HCT116 (cell line): Measurements from ENCODE around the gene COTL1.

Experiments used
- EZH2 ChIP-seq: fragments of 200-600 bp; sonication (generic); IDR thresholded peaks from 2 replicates; pipeline ENCODE4 v1.6.1; 2017; ENCODE audit warnings: antibody characterized with exemption, mixed run types
- POLR2A ChIP-seq: IDR thresholded peaks from 2 replicates; pipeline ENCODE4 v1.7.0; 2011; ENCODE audit warnings: borderline replicate concordance; ENCODE audit not compliant: insufficient read depth, insufficient read length; ENCODE audit errors: extremely low read depth
- POLR2AphosphoS5 ChIP-seq: IDR thresholded peaks from 2 replicates; pipeline ENCODE4 v1.6.1; 2011; ENCODE audit warnings: mild to moderate bottlenecking, low read depth, low read length, moderate library complexity
- RAD21 ChIP-seq: IDR thresholded peaks from 2 replicates; pipeline ENCODE4 v1.6.1; 2012; ENCODE audit warnings: low read depth, mild to moderate bottlenecking
- YY1 ChIP-seq: IDR thresholded peaks from 2 replicates; pipeline ENCODE4 v1.6.1; 2011; ENCODE audit warnings: low read length, low read depth, moderate library complexity, mild to moderate bottlenecking; ENCODE audit not compliant: insufficient replicate concordance; ENCODE audit errors: extremely low read depth
- TF ChIP-seq, protein P1 (sequence below), 3 experiments: fragments of 200-600 bp in 1 of 3; sonication (generic) in 1 of 3; IDR thresholded peaks in 2 of 3; conservative IDR thresholded peaks in 1 of 3; 2 replicates each; pipeline ENCODE4 v1.5.1; 2012 to 2017; ENCODE audit warnings: low read depth in 2 of 3, low read length in 2 of 3, antibody characterized with exemption in 1 of 3, borderline replicate concordance in 1 of 3, control low read depth in 1 of 3, mild to moderate bottlenecking in 1 of 3, mixed read lengths in 1 of 3, mixed run types in 1 of 3, moderate library complexity in 1 of 3; ENCODE audit not compliant: insufficient read depth in 1 of 3

- TF ChIP-seq, protein P1, sequence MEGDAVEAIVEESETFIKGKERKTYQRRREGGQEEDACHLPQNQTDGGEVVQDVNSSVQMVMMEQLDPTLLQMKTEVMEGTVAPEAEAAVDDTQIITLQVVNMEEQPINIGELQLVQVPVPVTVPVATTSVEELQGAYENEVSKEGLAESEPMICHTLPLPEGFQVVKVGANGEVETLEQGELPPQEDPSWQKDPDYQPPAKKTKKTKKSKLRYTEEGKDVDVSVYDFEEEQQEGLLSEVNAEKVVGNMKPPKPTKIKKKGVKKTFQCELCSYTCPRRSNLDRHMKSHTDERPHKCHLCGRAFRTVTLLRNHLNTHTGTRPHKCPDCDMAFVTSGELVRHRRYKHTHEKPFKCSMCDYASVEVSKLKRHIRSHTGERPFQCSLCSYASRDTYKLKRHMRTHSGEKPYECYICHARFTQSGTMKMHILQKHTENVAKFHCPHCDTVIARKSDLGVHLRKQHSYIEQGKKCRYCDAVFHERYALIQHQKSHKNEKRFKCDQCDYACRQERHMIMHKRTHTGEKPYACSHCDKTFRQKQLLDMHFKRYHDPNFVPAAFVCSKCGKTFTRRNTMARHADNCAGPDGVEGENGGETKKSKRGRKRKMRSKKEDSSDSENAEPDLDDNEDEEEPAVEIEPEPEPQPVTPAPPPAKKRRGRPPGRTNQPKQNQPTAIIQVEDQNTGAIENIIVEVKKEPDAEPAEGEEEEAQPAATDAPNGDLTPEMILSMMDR (IDR thresholded peaks at IDR 0.05 in 2 of 3, conservative IDR thresholded peaks at IDR 0.05 in 1 of 3; ENCODE audit: borderline replicate concordance in 1 of 3, insufficient read depth in 1 of 3, low read depth in 2 of 3, low read length in 2 of 3), result no peak
- TF ChIP-seq POLR2A (no peak), EZH2 (no peak), RAD21 (no peak), YY1 (no peak), POLR2AphosphoS5 (no peak)
Observed at GRCh38 chr16:84588991-84589390, 28.9 kb downstream of the COTL1 start.
